Chondrocyte (in vitro differentiated cells): ENCODE measurements around the gene SIK1. TPM values are rescaled to one million over a fixed set of nuclear protein-coding genes. Genes with fewer than 3 reads are reported as not detected.
A peak's percentile ranks its signal among the peaks of the same experiment; 100 is the strongest.

Experiments
- DNase-seq: peaks from one replicate; pipeline ENCODE4 v3.0.0; 2021; ENCODE audit warnings: mixed read lengths, low spot score
- H3K27ac Mint-ChIP-seq: one replicate; pipeline ENCODE4 v1.8.0; 2021; ENCODE audit warnings: mild to moderate bottlenecking, moderate library complexity, mixed read lengths; ENCODE audit not compliant: unreplicated experiment
- H3K27me3 Mint-ChIP-seq: 2 replicates; pipeline ENCODE4 v1.8.0; 2021; ENCODE audit warnings: low read depth, mixed read lengths
- H3K36me3 Mint-ChIP-seq: 2 replicates; pipeline ENCODE4 v1.8.0; 2021; ENCODE audit warnings: low read depth, mixed read lengths
- H3K4me1 Mint-ChIP-seq: 2 replicates; pipeline ENCODE4 v1.8.0; 2021; ENCODE audit warnings: low read depth, mild to moderate bottlenecking, mixed read lengths
- H3K4me3 Mint-ChIP-seq: one replicate; pipeline ENCODE4 v1.8.0; 2021; ENCODE audit warnings: mild to moderate bottlenecking, moderate library complexity, mixed read lengths; ENCODE audit not compliant: unreplicated experiment
- H3K9me3 Mint-ChIP-seq: 2 replicates; pipeline ENCODE4 v1.8.0; 2021; ENCODE audit warnings: low read depth, mixed read lengths
- CTCF ChIP-seq: fragments of 200-600 bp; sonication (generic); IDR thresholded peaks from 2 replicates; pipeline ENCODE4 v1.5.0; 2021; ENCODE audit warnings: antibody characterized with exemption, mild to moderate bottlenecking, moderate library complexity
- total RNA-seq: library from RNA; stranded (reverse); gene quantifications from 3 replicates; pipeline ENCODE4 v1.2.1, GENCODE V29; 2021

SIK1 gene
- total RNA-seq, 1 donor from 2014 or later = 60.7 TPM

DNA sequence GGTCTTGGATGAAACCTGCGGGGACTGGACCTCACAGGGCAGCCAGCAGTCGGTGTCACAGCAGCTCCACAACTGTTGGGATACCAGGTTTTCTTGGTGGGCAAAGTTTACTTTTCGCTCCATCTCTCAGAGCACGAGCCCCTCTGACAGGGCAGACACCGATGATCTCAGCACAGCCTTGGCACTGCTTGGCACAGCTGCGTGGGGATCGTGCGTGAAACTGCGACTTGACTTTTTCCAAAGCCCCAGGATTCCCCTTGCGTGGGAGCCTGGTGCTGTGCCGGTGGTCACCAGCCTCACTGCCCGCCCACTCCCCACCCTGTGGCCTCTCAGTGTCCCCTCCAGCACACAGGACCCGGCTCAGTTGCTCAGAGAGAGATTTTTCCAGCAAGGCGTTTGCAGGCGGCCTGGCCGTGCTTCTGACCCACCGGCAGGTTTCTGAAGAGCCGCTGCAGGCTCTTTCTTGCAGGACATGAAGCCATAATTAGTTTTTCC, 57.3 kb downstream of the SIK1 start:
- TF ChIP-seq CTCF = no peak
- peak; percentile 46 for DNase-seq
- H3K4me1 Mint-ChIP-seq = no peaks in the 10 kb centered on the region
- H3K27me3 Mint-ChIP-seq = peaks cover 5% of the 10 kb centered on the region
- H3K36me3 Mint-ChIP-seq = no peaks in the 10 kb centered on the region
- H3K9me3 Mint-ChIP-seq = no peaks in the 10 kb centered on the region
- H3K27ac Mint-ChIP-seq = no peak overlapping the region
- no peak overlapping the region for H3K4me3 Mint-ChIP-seq

- Mint-ChIP-seq H3K27ac (no peak overlapping the region), H3K4me3 (no peak overlapping the region)
- DNase-seq = peak; percentile 65
These were observed 57.8 kb downstream of the SIK1 start for GRCh38 chr21:43369124-43369523.

GRCh38 chr21:43368685-43369084, 58.2 kb downstream of the SIK1 start:
- no peaks in the 10 kb centered on the region for H3K9me3 Mint-ChIP-seq
- peaks cover 5% of the 10 kb centered on the region for H3K27me3 Mint-ChIP-seq
- no peak overlapping the region for H3K4me3 Mint-ChIP-seq
- TF ChIP-seq CTCF = no peak
- no peaks in the 10 kb centered on the region for H3K36me3 Mint-ChIP-seq
- H3K4me1 Mint-ChIP-seq = no peaks in the 10 kb centered on the region
- no peak overlapping the region for H3K27ac Mint-ChIP-seq
- DNase-seq = peak; percentile 34

More at GRCh38 chr21:43369124-43369523, 57.8 kb downstream of the SIK1 start:
- Mint-ChIP-seq H3K27me3 (peaks cover 5% of the 10 kb centered on the region), H3K9me3 (no peaks in the 10 kb centered on the region), H3K36me3 (no peaks in the 10 kb centered on the region), H3K4me1 (no peaks in the 10 kb centered on the region)
- no peak for TF ChIP-seq CTCF

GRCh38 chr21:43367859-43368258, 59.1 kb downstream of the SIK1 start:
- H3K4me1 Mint-ChIP-seq = peaks cover 2% of the 10 kb centered on the region
- DNase-seq = no peak
- H3K36me3 Mint-ChIP-seq = no peaks in the 10 kb centered on the region
- H3K4me3 Mint-ChIP-seq = no peak overlapping the region
- TF ChIP-seq CTCF = no peak
- H3K9me3 Mint-ChIP-seq = no peaks in the 10 kb centered on the region
- peaks cover 5% of the 10 kb centered on the region for H3K27me3 Mint-ChIP-seq
- no peak overlapping the region for H3K27ac Mint-ChIP-seq

- Mint-ChIP-seq H3K9me3 (no peaks in the 10 kb centered on the region), H3K4me3 (no peak overlapping the region), H3K36me3 (no peaks in the 10 kb centered on the region), H3K4me1 (peaks cover 7% of the 10 kb centered on the region), H3K27ac (no peak overlapping the region), H3K27me3 (peaks cover 5% of the 10 kb centered on the region)
- TF ChIP-seq CTCF = no peak
- peak; percentile 54 for DNase-seq
These were observed 59.6 kb downstream of the SIK1 start for GRCh38 chr21:43367296-43367695.
